GM23338 (cell line): Measurements from ENCODE around the gene RAB9A. TPM values are rescaled to one million over a fixed set of nuclear protein-coding genes. Genes with fewer than 3 reads are reported as not detected.

ENCODE experiments used
- ATAC-seq: fragments of 200-7000 bp; cut with Tn5 transposase; 3 replicates; pipeline ENCODE4 v1.9.1; 2020
- DNase-seq: peaks from one replicate; pipeline ENCODE4 v3.0.0-alpha.2; 2015; ENCODE audit warnings: low spot score
- H2AFZ ChIP-seq: fragments of 200-600 bp; sonication (generic); 2 replicates; pipeline ENCODE4 v1.8.0; 2016; ENCODE audit warnings: antibody characterized with exemption, mild to moderate bottlenecking, moderate library complexity
- H3F3A ChIP-seq: fragments of 200-600 bp; sonication (generic); replicated peaks from 2 replicates; pipeline ENCODE4 v1.8.0; 2017; ENCODE audit warnings: antibody characterized with exemption, mixed run types, low read depth
- H3K27ac ChIP-seq: fragments of 200-600 bp; sonication (generic); 2 replicates; pipeline ENCODE4 v1.6.1; 2016; ENCODE audit warnings: low read depth
- H3K27me3 ChIP-seq: fragments of 200-600 bp; sonication (generic); 2 replicates; pipeline ENCODE4 v1.8.0; 2016; ENCODE audit warnings: mild to moderate bottlenecking, mixed run types, moderate library complexity; ENCODE audit not compliant: insufficient read depth
- H3K36me3 ChIP-seq: fragments of 200-600 bp; sonication (generic); 2 replicates; pipeline ENCODE4 v1.8.0; 2016; ENCODE audit warnings: mild to moderate bottlenecking; ENCODE audit not compliant: insufficient read depth
- H3K4me1 ChIP-seq: fragments of 200-600 bp; sonication (generic); 2 replicates; pipeline ENCODE4 v1.8.0; 2016; ENCODE audit warnings: mild to moderate bottlenecking, moderate library complexity; ENCODE audit not compliant: insufficient read depth
- H3K4me2 ChIP-seq: fragments of 200-600 bp; sonication (generic); 2 replicates; pipeline ENCODE4 v1.7.1; 2017; ENCODE audit warnings: mixed run types
- H3K4me3 ChIP-seq: fragments of 200-600 bp; sonication (generic); 2 replicates; pipeline ENCODE4 v1.6.1; 2016; ENCODE audit warnings: mixed run types
- H3K79me2 ChIP-seq: fragments of 200-600 bp; sonication (generic); replicated peaks from 2 replicates; pipeline ENCODE4 v1.8.0; 2017; ENCODE audit warnings: mild to moderate bottlenecking; ENCODE audit not compliant: insufficient read depth
- H3K9me2 ChIP-seq: fragments of 200-600 bp; sonication (generic); 2 replicates; pipeline ENCODE4 v1.8.0; 2017; ENCODE audit not compliant: insufficient read depth
- H4K20me1 ChIP-seq: fragments of 200-600 bp; sonication (generic); replicated peaks from 2 replicates; pipeline ENCODE4 v1.8.0; 2017; ENCODE audit warnings: mild to moderate bottlenecking; ENCODE audit not compliant: insufficient read depth
- H3K27ac Mint-ChIP-seq: 2 replicates; pipeline ENCODE4 v1.8.0; 2020; ENCODE audit warnings: inconsistent platforms, mild to moderate bottlenecking, moderate library complexity, mixed read lengths
- H3K27me3 Mint-ChIP-seq: 3 replicates; pipeline ENCODE4 v1.8.0; 2022; ENCODE audit warnings: low read depth, mild to moderate bottlenecking, moderate library complexity, mixed read lengths, inconsistent platforms; ENCODE audit not compliant: insufficient read depth, poor library complexity
- H3K36me3 Mint-ChIP-seq: 3 replicates; pipeline ENCODE4 v1.8.0; 2021; ENCODE audit warnings: low read depth, mild to moderate bottlenecking, inconsistent platforms, moderate library complexity, mixed read lengths
- H3K4me1 Mint-ChIP-seq: 3 replicates; pipeline ENCODE4 v1.8.0; 2020; ENCODE audit warnings: mild to moderate bottlenecking, inconsistent platforms, mixed read lengths
- H3K4me3 Mint-ChIP-seq: 3 replicates; pipeline ENCODE4 v1.8.0; 2021; ENCODE audit warnings: moderate library complexity, mild to moderate bottlenecking, inconsistent platforms, mixed read lengths
- H3K9me3 Mint-ChIP-seq: 3 replicates; pipeline ENCODE4 v1.8.0; 2020; ENCODE audit warnings: moderate library complexity, mild to moderate bottlenecking, inconsistent platforms, mixed read lengths
- EZH2 ChIP-seq: fragments of 200-600 bp; sonication (generic); IDR thresholded peaks from one replicate; pipeline ENCODE4 v1.8.0; 2017; ENCODE audit warnings: antibody characterized with exemption, mild to moderate bottlenecking, low read depth; ENCODE audit not compliant: unreplicated experiment
- NANOG ChIP-seq: IDR thresholded peaks from 2 replicates; pipeline ENCODE4 v1.6.1; 2016; ENCODE audit warnings: antibody characterized with exemption, borderline replicate concordance
- ZNF114 ChIP-seq: fragments of 250-450 bp; sonication (Bioruptor Pico); IDR thresholded peaks from 2 replicates; pipeline ENCODE4 v1.5.0; 2020; ENCODE audit warnings: mild to moderate bottlenecking, moderate library complexity
- ZNF462 ChIP-seq: fragments of 250-450 bp; sonication (Bioruptor Pico); IDR thresholded peaks from 2 replicates; pipeline ENCODE4 v1.5.0; 2020; ENCODE audit warnings: mild to moderate bottlenecking, moderate library complexity
- polyA plus RNA-seq: library from polyadenylated mRNA; unstranded; fragments of >200 nt; fragmentation: Nextera tagmentation; extraction: Ambion mirVana; gene quantifications from 2 replicates; pipeline ENCODE4 v1.2.1, GENCODE V29; 2016
- total RNA-seq: library from RNA; depleted of rRNA; stranded (reverse); fragments of >200 nt; shearing (Covaris generic); gene quantifications from 2 replicates; pipeline ENCODE4 v1.2.3, GENCODE V29; 2014

Gene RAB9A
- total and polyA plus RNA-seq, 2 experiments from 2014 or later: 43.3 to 45.1 TPM

GRCh38 chrX:13716905-13717304 lies 28.0 kb downstream of the RAB9A start (continued):
- no peak for TF ChIP-seq ZNF462 (CRISPR knock-in tag)
- TF ChIP-seq EZH2: no peak
- no peak for TF ChIP-seq ZNF114 (CRISPR knock-in tag)
- no peak for TF ChIP-seq NANOG

- no peak overlapping the region for H2AFZ ChIP-seq
- DNase-seq: no peak
- no peak overlapping the region for H3K27ac Mint-ChIP-seq
- no peak for TF ChIP-seq NANOG
- no peak for TF ChIP-seq ZNF462 (CRISPR knock-in tag)
Measured at GRCh38 chrX:13717700-13718472, 29.0 kb downstream of the RAB9A start.

More at GRCh38 chrX:13717700-13718472, 29.0 kb downstream of the RAB9A start:
- Histone ChIP-seq H4K20me1 (no peaks in the 10 kb centered on the region), H3K4me3 (no peak overlapping the region), H3K27ac (no peak overlapping the region), H3K79me2 (no peaks in the 10 kb centered on the region), H3K9me2 (no peaks in the 10 kb centered on the region), H3K27me3 (no peaks in the 10 kb centered on the region), H3K4me2 (no peak overlapping the region), H3F3A (no peaks in the 10 kb centered on the region), H3K36me3 (no peaks in the 10 kb centered on the region), H3K4me1 (no peaks in the 10 kb centered on the region)
- H3K4me1 Mint-ChIP-seq: no peaks in the 10 kb centered on the region
- H3K9me3 Mint-ChIP-seq: no peaks in the 10 kb centered on the region
- H3K36me3 Mint-ChIP-seq: peaks cover 33% of the 10 kb centered on the region; the same call in 2 of the 3 replicates
- H3K4me3 Mint-ChIP-seq: no peak overlapping the region
- no peaks in the 10 kb centered on the region for H3K27me3 Mint-ChIP-seq
- no peak for ATAC-seq
